A673 (cell line): Measurements from ENCODE around the gene SPATC1L. TPM values are rescaled to one million over a fixed set of nuclear protein-coding genes. Genes with fewer than 3 reads are reported as not detected.

ENCODE experiments used
- BruUV-seq: library from RNA; stranded (reverse); fragments of 400-500 nt; replicated peaks from 2 replicates; lab custom pipeline; 2021; lab: Mats Ljungman, UMichigan
- CTCF ChIA-PET: fragments of 300-600 bp; sonication (Branson Sonifier 250); formaldehyde crosslinking; loops from one replicate; lab custom pipeline; 2022; ENCODE audit warnings: antibody characterized with exemption; lab: Charles Lee
- POLR2A ChIA-PET: fragments of 300-600 bp; sonication (Branson Sonifier 250); formaldehyde crosslinking; loops from one replicate; lab custom pipeline; 2022; ENCODE audit warnings: antibody characterized with exemption; ENCODE audit not compliant: low non-redundant PET; lab: Charles Lee
- DNase-seq: peaks from one replicate; pipeline ENCODE4 v3.0.0-alpha.2; 2015; ENCODE audit warnings: low spot score
- H3K27ac ChIP-seq: fragments of 200-600 bp; sonication (generic); 2 replicates; pipeline ENCODE4 v1.5.1; 2016; ENCODE audit warnings: mixed run types, low read depth, mild to moderate bottlenecking, mixed read lengths, antibody characterized with exemption, low read length; ENCODE audit not compliant: poor library complexity, severe bottlenecking
- H3K27me3 ChIP-seq: fragments of 200-600 bp; sonication (generic); replicated peaks from 2 replicates; pipeline ENCODE4 v1.6.1; 2017; ENCODE audit warnings: mixed run types, low read depth, mild to moderate bottlenecking, mixed read lengths, antibody characterized with exemption, low read length; ENCODE audit not compliant: insufficient read depth, poor library complexity
- H3K36me3 ChIP-seq: fragments of 200-600 bp; sonication (generic); 2 replicates; pipeline ENCODE4 v1.6.1; 2016; ENCODE audit warnings: mixed run types, mild to moderate bottlenecking, mixed read lengths, antibody characterized with exemption, low read length; ENCODE audit not compliant: insufficient read depth, poor library complexity, severe bottlenecking
- H3K4me1 ChIP-seq: fragments of 200-600 bp; sonication (generic); 2 replicates; pipeline ENCODE4 v1.6.1; 2017; ENCODE audit warnings: mixed run types, mild to moderate bottlenecking, mixed read lengths, antibody characterized with exemption, low read length; ENCODE audit not compliant: insufficient read depth, poor library complexity, severe bottlenecking
- H3K4me3 ChIP-seq: fragments of 200-600 bp; sonication (generic); 2 replicates; pipeline ENCODE4 v1.5.1; 2016; ENCODE audit warnings: low read depth, mixed run types, mild to moderate bottlenecking, mixed read lengths, low read length; ENCODE audit not compliant: poor library complexity, severe bottlenecking
- H3K9me3 ChIP-seq: fragments of 200-600 bp; sonication (generic); 2 replicates; pipeline ENCODE4 v1.6.1; 2016; ENCODE audit warnings: mixed run types, low read depth, mild to moderate bottlenecking, mixed read lengths, antibody characterized with exemption, low read length; ENCODE audit not compliant: poor library complexity, severe bottlenecking
- EZH2 ChIP-seq: fragments of 200-600 bp; sonication (generic); IDR thresholded peaks from 2 replicates; pipeline ENCODE4 v1.6.1; 2017; ENCODE audit warnings: borderline replicate concordance, low read depth, mild to moderate bottlenecking, mixed read lengths, antibody characterized with exemption, low read length; ENCODE audit not compliant: poor library complexity, severe bottlenecking
- intact Hi-C: fragments of 100-400 bp; cut with micrococcal nuclease; formaldehyde crosslinking; loops from one replicate; pipeline ENCODE4 v1.10.0; 2022; ENCODE audit not compliant: unreplicated experiment
- total RNA-seq: library from RNA; stranded (reverse); gene quantifications from 2 replicates; pipeline ENCODE4 v1.2.3, GENCODE V29; 2021
- TF ChIP-seq, protein P1 (sequence below): fragments of 300-800, 200-600 bp; sonication (generic); conservative IDR thresholded peaks from 2 replicates; pipeline ENCODE4 v1.5.1; 2017; ENCODE audit warnings: low read depth, mild to moderate bottlenecking, antibody characterized with exemption, low read length, moderate library complexity, mixed read lengths

Gene SPATC1L
- total RNA-seq, 1 experiment from 2014 or later, result 30.9 TPM

DNA sequence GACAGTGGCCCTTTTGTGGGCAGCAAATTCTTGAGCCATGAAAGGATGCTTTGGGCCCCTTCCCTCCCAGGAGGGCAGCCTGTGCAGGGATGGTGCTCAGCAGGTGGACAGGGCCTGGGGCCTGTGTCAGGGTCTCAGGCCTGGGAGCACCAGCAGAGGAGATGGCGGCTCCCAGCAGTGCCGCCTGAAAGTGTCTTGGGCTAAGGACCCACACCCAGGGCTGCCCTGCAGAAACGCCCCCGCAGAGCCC is 52.7 kb downstream of the SPATC1L start:
- H3K4me3 ChIP-seq, result no peak overlapping the region
- no TSS peak for BruUV-seq
- TF ChIP-seq, protein P1, sequence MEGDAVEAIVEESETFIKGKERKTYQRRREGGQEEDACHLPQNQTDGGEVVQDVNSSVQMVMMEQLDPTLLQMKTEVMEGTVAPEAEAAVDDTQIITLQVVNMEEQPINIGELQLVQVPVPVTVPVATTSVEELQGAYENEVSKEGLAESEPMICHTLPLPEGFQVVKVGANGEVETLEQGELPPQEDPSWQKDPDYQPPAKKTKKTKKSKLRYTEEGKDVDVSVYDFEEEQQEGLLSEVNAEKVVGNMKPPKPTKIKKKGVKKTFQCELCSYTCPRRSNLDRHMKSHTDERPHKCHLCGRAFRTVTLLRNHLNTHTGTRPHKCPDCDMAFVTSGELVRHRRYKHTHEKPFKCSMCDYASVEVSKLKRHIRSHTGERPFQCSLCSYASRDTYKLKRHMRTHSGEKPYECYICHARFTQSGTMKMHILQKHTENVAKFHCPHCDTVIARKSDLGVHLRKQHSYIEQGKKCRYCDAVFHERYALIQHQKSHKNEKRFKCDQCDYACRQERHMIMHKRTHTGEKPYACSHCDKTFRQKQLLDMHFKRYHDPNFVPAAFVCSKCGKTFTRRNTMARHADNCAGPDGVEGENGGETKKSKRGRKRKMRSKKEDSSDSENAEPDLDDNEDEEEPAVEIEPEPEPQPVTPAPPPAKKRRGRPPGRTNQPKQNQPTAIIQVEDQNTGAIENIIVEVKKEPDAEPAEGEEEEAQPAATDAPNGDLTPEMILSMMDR, result no peak
- no peak for TF ChIP-seq EZH2
- no peaks in the 10 kb centered on the region for H3K9me3 ChIP-seq
- intact Hi-C loops, result no loop called here
- no peak overlapping the region for H3K27ac ChIP-seq
- POLR2A ChIA-PET, result no interaction called here
- no peaks in the 10 kb centered on the region for H3K27me3 ChIP-seq
- H3K4me1 ChIP-seq, result peaks cover 7% of the 10 kb centered on the region
- CTCF ChIA-PET, result no interaction called here
- no peaks in the 10 kb centered on the region for H3K36me3 ChIP-seq
- no peak for DNase-seq

DNA sequence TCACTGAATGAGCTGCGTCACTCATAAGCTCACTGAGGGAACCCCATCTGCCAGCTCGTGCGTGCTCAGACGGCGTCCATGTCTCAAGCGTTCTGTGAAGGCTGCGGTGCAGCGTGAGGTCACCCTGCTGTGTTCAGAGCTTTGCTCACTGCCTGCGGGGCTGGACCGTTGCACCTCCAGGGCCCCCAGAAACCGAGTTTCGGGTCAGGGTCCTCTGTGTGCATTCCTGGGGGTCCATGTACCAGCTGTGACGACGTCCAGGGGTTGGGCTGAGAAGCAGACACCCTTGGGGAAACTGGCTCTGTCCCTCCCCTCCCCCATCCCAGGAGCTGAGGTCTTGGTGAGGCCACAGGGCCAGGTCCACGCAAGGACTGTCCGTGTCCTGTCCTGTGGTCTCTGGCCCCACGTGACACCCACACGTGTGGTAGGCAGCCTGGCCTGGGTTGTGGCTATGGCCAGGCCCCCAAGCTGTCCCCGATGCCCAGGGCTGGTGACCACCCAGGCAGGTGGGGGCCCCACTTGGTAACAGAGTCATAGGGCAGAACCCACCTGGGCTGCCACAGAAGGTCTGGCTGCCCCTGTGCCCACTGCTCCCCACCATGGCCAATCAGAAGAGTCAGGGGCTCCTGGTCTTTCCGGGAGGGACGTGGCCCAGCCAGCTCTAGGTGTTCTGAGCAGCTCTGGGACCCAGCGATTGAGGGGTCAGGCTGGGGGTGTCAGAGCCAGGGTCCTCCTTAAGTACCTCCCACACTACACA is 53.2 kb downstream of the SPATC1L start:
- no peak for DNase-seq
- Histone ChIP-seq H3K27me3 (no peaks in the 10 kb centered on the region), H3K27ac (no peak overlapping the region), H3K36me3 (no peaks in the 10 kb centered on the region), H3K4me1 (peaks cover 3% of the 10 kb centered on the region), H3K4me3 (no peak overlapping the region), H3K9me3 (no peaks in the 10 kb centered on the region)
- POLR2A ChIA-PET, result no interaction called here
- BruUV-seq, result no TSS peak
- CTCF ChIA-PET, result no interaction called here
- intact Hi-C loops, result no loop called here
- TF ChIP-seq, protein P1, result no peak
- no peak for TF ChIP-seq EZH2

- Histone ChIP-seq H3K27me3 (no peaks in the 10 kb centered on the region), H3K36me3 (no peaks in the 10 kb centered on the region), H3K9me3 (no peaks in the 10 kb centered on the region), H3K4me3 (no peak overlapping the region), H3K27ac (no peak overlapping the region), H3K4me1 (no peaks in the 10 kb centered on the region)
- BruUV-seq, result no TSS peak
- CTCF ChIA-PET, result no interaction called here
- TF ChIP-seq, protein P1, result no peak
- no peak for TF ChIP-seq EZH2
- intact Hi-C loops, result no loop called here
- POLR2A ChIA-PET, result no interaction called here
- DNase-seq, result no peak
Measured at GRCh38 chr21:46129846-46130651, 54.2 kb downstream of the SPATC1L start.
